Measurements from ENCODE around the gene CCL7. TPM values are rescaled to one million over a fixed set of nuclear protein-coding genes. Genes with fewer than 3 reads are reported as not detected.

The CCL7 gene
- total RNA-seq, 1 experiment from 2014 or later: not detected

DNA sequence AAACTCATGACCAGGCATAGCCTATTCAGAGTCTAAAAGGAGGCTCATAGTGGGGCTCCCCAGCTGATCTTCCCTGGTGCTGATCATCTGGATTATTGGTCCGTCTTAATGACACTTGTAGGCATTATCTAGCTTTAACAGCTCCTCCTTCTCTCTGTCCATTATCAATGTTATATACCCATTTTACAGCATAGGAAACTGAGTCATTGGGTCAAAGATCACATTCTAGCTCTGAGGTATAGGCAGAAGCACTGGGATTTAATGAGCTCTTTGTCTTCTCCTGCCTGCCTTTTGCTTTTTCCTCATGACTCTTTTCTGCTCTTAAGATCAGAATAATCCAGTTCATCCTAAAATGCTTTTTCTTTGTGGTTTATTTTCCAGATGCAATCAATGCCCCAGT, 14.2 kb upstream of the CCL7 start:
- H3K27me3 Mint-ChIP-seq (ENCODE audit: insufficient read depth, unreplicated experiment): peaks cover 6% of the 10 kb centered on the region
- no TSS peak for BruUV-seq (replicated peaks)
- no peak overlapping the region for H3K4me3 Mint-ChIP-seq (ENCODE audit: unreplicated experiment)
- ChIA-PET CTCF (interaction anchor here (1.6 kb wide), 1 partner anchor 106 kb away, joined by 4 read pairs; no protein-coding TSS in a partner anchor), POLR2A (no interaction called here)
- H3K4me1 Mint-ChIP-seq (ENCODE audit: low read depth, unreplicated experiment): no peaks in the 10 kb centered on the region
- no peak for DNase-seq
- no peaks in the 10 kb centered on the region; the same call in none of the 2 replicates for H3K27me3 ChIP-seq (replicated peaks; ENCODE audit: control insufficient read depth, insufficient read depth, low read length)
- H3K36me3 ChIP-seq (ENCODE audit: control insufficient read depth, insufficient read depth, low read length): no peaks in the 10 kb centered on the region
- H3K9me3 ChIP-seq: no peaks in the 10 kb centered on the region
- no peak for TF ChIP-seq CTCF (IDR thresholded peaks at IDR 0.05; ENCODE audit: insufficient read depth in 1 of 2, low read depth in 1 of 2, low read length in 1 of 2, severe bottlenecking in 1 of 2, unreplicated experiment in 1 of 2)
- no peaks in the 10 kb centered on the region for H3K9me3 Mint-ChIP-seq (ENCODE audit: unreplicated experiment)
- no peaks in the 10 kb centered on the region for H3K36me3 Mint-ChIP-seq (ENCODE audit: insufficient read depth, unreplicated experiment)
- H3K4me3 ChIP-seq (ENCODE audit: low read depth, low read length): no peak overlapping the region
- intact Hi-C loops (cut with micrococcal nuclease; ENCODE audit: unreplicated experiment): no loop called here
- H3K4me1 ChIP-seq: peaks cover 25% of the 10 kb centered on the region
- H3K27ac Mint-ChIP-seq (ENCODE audit: unreplicated experiment): no peak overlapping the region

DNA sequence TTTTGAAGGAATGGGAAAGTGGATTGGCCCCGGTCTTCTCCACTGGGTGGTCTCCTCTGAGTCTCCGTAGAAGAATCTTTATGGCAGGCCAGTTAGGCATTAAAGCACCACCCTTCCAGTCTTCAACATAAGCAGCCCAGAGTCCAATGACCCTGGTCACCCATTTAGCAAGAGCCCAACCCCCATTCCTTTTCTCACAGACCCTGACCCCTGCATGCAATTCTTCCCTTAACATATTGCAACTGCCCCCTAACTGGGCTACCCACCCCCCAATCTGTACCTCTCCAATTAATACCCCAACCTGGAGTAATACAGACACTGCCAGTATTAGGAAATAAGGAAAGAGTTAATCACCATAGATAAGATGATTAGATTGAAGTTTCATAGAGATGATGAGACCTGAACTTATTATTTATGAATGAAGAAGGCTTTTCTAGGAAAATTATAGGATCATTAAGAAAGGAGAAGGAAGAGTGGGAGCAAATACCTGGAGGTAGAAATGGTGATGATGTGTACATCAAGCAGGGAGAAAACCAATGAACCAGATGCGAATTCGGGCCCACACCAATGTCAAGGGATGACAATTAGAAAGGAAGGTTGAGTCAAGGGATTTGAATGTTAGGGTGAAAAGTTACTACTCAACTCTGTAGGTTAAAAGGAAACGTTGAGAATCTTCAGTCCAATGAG, 12.6 kb upstream of the CCL7 start:
- ChIA-PET POLR2A (no interaction called here), CTCF (no interaction called here)
- Histone ChIP-seq H3K4me1 (peaks cover 12% of the 10 kb centered on the region), H3K36me3 (ENCODE audit: control insufficient read depth, insufficient read depth, low read length) (no peaks in the 10 kb centered on the region), H3K4me3 (ENCODE audit: low read depth, low read length) (no peak overlapping the region), H3K9me3 (no peaks in the 10 kb centered on the region), H3K27me3 (replicated peaks; ENCODE audit: control insufficient read depth, insufficient read depth, low read length) (no peaks in the 10 kb centered on the region; the same call in none of the 2 replicates)
- Mint-ChIP-seq H3K4me1 (ENCODE audit: low read depth, unreplicated experiment) (no peaks in the 10 kb centered on the region), H3K27me3 (ENCODE audit: insufficient read depth, unreplicated experiment) (peaks cover 6% of the 10 kb centered on the region), H3K4me3 (ENCODE audit: unreplicated experiment) (no peak overlapping the region), H3K27ac (ENCODE audit: unreplicated experiment) (no peak overlapping the region), H3K36me3 (ENCODE audit: insufficient read depth, unreplicated experiment) (no peaks in the 10 kb centered on the region), H3K9me3 (ENCODE audit: unreplicated experiment) (no peaks in the 10 kb centered on the region)
- DNase-seq: no peak
- no peak for TF ChIP-seq CTCF (IDR thresholded peaks at IDR 0.05; ENCODE audit: insufficient read depth in 1 of 2, low read depth in 1 of 2, low read length in 1 of 2, severe bottlenecking in 1 of 2, unreplicated experiment in 1 of 2)
- no TSS peak for BruUV-seq (replicated peaks)
- intact Hi-C loops (cut with micrococcal nuclease; ENCODE audit: unreplicated experiment): no loop called here

DNA sequence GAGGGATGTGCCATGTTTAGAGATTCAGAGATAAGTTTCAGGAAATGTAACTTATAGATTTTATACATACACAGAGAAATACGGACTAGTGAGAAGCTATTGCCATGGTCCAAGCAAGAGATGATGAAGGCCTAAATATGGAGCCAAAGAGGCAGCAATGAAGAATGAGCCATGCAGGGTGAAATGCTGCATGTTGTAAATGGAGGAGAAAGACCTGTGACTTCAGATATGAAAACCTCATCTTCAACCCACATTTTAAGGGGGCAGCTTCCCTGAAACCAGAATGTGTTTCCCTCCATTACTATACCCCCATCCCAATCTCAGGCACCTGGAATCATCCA, 12.1 kb upstream of the CCL7 start:
- no TSS peak for BruUV-seq (replicated peaks)
- POLR2A ChIA-PET: no interaction called here
- Histone ChIP-seq H3K4me1 (peaks cover 10% of the 10 kb centered on the region), H3K4me3 (ENCODE audit: low read depth, low read length) (no peak overlapping the region), H3K36me3 (ENCODE audit: control insufficient read depth, insufficient read depth, low read length) (no peaks in the 10 kb centered on the region), H3K27me3 (replicated peaks; ENCODE audit: control insufficient read depth, insufficient read depth, low read length) (no peaks in the 10 kb centered on the region; the same call in none of the 2 replicates), H3K9me3 (no peaks in the 10 kb centered on the region)
- H3K27me3 Mint-ChIP-seq (ENCODE audit: insufficient read depth, unreplicated experiment): peaks cover 6% of the 10 kb centered on the region
- H3K4me1 Mint-ChIP-seq (ENCODE audit: low read depth, unreplicated experiment): no peaks in the 10 kb centered on the region
- H3K4me3 Mint-ChIP-seq (ENCODE audit: unreplicated experiment): no peak overlapping the region
- CTCF ChIA-PET: no interaction called here
- no peaks in the 10 kb centered on the region for H3K9me3 Mint-ChIP-seq (ENCODE audit: unreplicated experiment)
- TF ChIP-seq CTCF (IDR thresholded peaks at IDR 0.05; ENCODE audit: insufficient read depth in 1 of 2, low read depth in 1 of 2, low read length in 1 of 2, severe bottlenecking in 1 of 2, unreplicated experiment in 1 of 2): no peak
- no peak for DNase-seq
- intact Hi-C loops (cut with micrococcal nuclease; ENCODE audit: unreplicated experiment): no loop called here
- H3K36me3 Mint-ChIP-seq (ENCODE audit: insufficient read depth, unreplicated experiment): no peaks in the 10 kb centered on the region
- no peak overlapping the region for H3K27ac Mint-ChIP-seq (ENCODE audit: unreplicated experiment)

All from Caco-2 (cell line).